IPS-15b (cell line): ENCODE data around the gene PARPBP.
"Not testable (repeated sequence)": the region's sequence is repeated elsewhere in the genome, so short reads cannot be mapped to it uniquely, and the experiment has no call there.

Experiments
- H3K27me3 ChIP-seq: one replicate; pipeline ENCODE4 v1.6.1; 2013; ENCODE audit warnings: low read length; ENCODE audit not compliant: control insufficient read depth, insufficient read depth
- H3K36me3 ChIP-seq: one replicate; pipeline ENCODE4 v1.6.1; 2013; ENCODE audit warnings: low read length; ENCODE audit not compliant: control insufficient read depth, insufficient read depth
- H3K4me1 ChIP-seq: one replicate; pipeline ENCODE4 v1.6.1; 2013; ENCODE audit warnings: mild to moderate bottlenecking, low read length; ENCODE audit not compliant: control insufficient read depth, insufficient read depth
- H3K4me3 ChIP-seq: one replicate; pipeline ENCODE4 v1.5.1; 2013; ENCODE audit warnings: low read depth, low read length
- H3K9ac ChIP-seq: one replicate; pipeline ENCODE4 v1.6.1; 2013; ENCODE audit warnings: low read depth, mild to moderate bottlenecking, low read length
- H3K9me3 ChIP-seq: one replicate; pipeline ENCODE4 v1.6.1; 2013; ENCODE audit warnings: mild to moderate bottlenecking, low read length; ENCODE audit not compliant: control insufficient read depth, insufficient read depth

The PARPBP gene, protein sequence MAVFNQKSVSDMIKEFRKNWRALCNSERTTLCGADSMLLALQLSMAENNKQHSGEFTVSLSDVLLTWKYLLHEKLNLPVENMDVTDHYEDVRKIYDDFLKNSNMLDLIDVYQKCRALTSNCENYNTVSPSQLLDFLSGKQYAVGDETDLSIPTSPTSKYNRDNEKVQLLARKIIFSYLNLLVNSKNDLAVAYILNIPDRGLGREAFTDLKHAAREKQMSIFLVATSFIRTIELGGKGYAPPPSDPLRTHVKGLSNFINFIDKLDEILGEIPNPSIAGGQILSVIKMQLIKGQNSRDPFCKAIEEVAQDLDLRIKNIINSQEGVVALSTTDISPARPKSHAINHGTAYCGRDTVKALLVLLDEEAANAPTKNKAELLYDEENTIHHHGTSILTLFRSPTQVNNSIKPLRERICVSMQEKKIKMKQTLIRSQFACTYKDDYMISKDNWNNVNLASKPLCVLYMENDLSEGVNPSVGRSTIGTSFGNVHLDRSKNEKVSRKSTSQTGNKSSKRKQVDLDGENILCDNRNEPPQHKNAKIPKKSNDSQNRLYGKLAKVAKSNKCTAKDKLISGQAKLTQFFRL

DNA sequence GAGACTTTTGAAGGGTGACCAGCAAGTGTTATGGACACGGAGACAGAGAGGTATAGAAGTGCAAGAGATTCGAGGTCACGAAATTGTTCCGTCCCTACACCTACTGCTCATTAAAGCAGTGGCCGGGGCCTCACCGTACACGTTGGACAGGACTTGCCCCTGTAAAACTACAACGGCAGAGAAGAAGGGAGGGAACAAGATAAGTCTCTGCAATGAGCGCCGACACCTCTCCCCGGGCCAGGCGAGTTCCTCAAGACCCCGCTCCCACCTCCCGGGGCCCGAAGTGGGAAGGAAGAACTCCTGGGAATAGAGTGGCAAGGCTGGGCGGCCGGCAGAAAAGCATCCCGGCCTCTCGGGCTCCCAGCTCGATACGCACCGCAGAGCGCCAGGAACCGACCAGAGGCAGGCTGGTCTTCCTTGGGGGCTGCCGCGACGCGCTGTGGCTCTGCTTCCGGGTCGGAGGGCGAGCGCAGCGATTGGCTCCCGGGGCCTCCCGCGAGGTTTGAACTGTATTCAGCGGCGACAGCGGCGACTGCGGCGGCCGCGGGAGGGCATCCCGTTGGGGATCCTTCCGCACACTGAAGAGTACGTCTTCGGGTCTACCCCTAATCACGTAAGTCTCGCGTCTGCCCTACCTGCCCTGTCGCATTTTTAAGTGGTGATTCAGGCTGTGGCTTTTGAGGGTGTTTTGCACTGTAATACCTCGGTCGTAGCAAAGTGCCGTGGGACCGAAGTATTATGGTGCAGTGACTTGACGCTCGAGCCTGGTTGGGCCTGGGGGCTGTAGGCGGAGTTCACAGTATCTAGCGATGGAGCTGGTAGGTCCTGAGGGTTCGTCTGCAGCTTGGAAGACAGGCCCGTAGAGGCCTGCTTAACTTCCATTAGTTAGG is at the start of gene PARPBP, which contains the start of gene NUP37:
Gene PARPBP (plus strand): TSS at position 510 of the 890 bp plus-strand sequence. CDS start 3,706 bp downstream, outside the sequence.
Gene NUP37 (minus strand): TSS at position 441 of the 890 bp plus-strand sequence. CDS start 1,596 bp downstream, outside the sequence.
- no peaks in the 10 kb centered on the region for H3K9me3 ChIP-seq
- H3K4me3 ChIP-seq = peak within 1 kb of the TSS; percentile 97
- H3K9ac ChIP-seq = peak within 1 kb of the TSS; percentile 87
- no peaks in the 10 kb centered on the region for H3K36me3 ChIP-seq
- no peaks in the 10 kb centered on the region for H3K4me1 ChIP-seq
- no peaks in the 10 kb centered on the region for H3K27me3 ChIP-seq

GRCh38 chr12:102072092-102072491 is 47.9 kb upstream of the PARPBP start:
- H3K4me1 ChIP-seq, H3K9me3 ChIP-seq, H3K9ac ChIP-seq, H3K4me3 ChIP-seq, H3K27me3 ChIP-seq, H3K36me3 ChIP-seq: not testable (repeated sequence)

GRCh38 chr12:102080842-102081241 is 39.1 kb upstream of the PARPBP start:
- Histone ChIP-seq H3K4me1 (no peaks in the 10 kb centered on the region), H3K9me3 (no peaks in the 10 kb centered on the region), H3K4me3 (no peak overlapping the region), H3K36me3 (peaks cover 7% of the 10 kb centered on the region), H3K27me3 (no peaks in the 10 kb centered on the region), H3K9ac (no peak overlapping the region)

GRCh38 chr12:102089228-102089835 is 30.7 kb upstream of the PARPBP start:
- not testable (repeated sequence) for H3K36me3 ChIP-seq, H3K9ac ChIP-seq, H3K27me3 ChIP-seq, H3K4me3 ChIP-seq, H3K9me3 ChIP-seq, H3K4me1 ChIP-seq

DNA sequence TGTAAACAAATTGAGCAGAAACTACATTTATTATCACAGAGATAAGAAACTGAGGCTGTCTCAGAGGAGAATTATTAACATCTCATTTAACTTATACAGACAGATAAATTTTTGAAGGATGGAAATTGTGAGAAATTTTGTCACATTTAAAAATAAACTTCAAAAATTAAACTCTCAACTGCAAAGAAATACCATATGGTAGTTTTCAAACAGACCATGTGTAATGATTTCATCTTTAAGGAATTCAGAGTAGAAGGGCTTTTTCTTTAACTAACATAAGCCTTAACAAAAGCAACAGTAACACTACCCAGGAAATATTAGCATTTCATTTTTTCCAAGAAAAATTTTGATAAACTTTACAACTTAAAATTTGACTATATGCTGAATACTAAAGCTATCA is 26.7 kb upstream of the PARPBP start:
- H3K9me3 ChIP-seq = peaks cover 9% of the 10 kb centered on the region
- no peak overlapping the region for H3K9ac ChIP-seq
- H3K4me1 ChIP-seq = no peaks in the 10 kb centered on the region
- H3K27me3 ChIP-seq = no peaks in the 10 kb centered on the region
- no peak overlapping the region for H3K4me3 ChIP-seq
- no peaks in the 10 kb centered on the region for H3K36me3 ChIP-seq

DNA sequence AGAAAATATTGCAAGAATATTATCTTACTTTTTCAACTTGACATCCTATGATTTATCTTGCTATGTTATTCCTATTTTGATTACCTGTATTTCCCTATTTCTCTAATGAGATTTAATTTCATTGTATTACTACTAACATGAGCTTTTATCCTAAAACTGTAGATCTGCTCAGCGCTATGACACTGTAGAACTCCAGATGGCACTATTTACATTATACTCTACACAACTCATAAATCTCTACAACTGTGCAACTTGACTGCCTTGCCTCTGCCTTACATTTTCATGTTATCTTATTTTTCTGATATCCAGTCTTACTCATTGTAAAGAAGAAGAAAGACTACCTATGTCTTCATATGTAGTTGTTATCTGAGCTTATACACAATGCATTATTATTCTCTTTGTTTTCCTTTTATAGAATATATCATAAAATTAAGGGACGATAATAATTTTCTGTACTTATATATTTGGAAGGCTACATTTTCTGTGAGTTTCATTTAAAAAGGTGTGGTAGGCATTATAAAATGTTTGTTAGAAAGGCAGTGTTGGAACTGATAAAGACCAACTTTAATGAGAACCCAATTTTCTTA is 24.2 kb upstream of the PARPBP start:
- no peaks in the 10 kb centered on the region for H3K36me3 ChIP-seq
- no peaks in the 10 kb centered on the region for H3K27me3 ChIP-seq
- H3K4me3 ChIP-seq = no peak overlapping the region

DNA sequence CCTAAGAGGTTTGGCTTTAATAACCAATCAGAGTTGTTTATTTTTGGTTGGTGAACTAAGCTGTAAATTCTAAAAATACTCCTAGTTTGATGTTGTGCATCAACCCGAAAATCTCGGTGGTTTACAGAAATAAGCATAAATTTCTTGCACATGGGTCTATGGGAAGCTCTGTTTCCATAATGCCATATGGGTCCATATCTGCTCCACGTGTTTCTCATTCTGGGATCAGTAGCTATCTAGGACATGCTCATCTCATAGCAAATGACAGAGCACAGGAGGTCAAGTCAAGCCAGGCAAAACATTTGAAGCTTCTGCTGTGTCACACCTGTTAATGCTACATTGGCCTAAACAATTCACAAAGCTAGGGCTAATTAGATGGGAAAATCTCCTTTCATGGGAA is 23.1 kb upstream of the PARPBP start:
- Histone ChIP-seq H3K9ac (no peak overlapping the region), H3K36me3 (no peaks in the 10 kb centered on the region), H3K9me3 (no peaks in the 10 kb centered on the region), H3K4me3 (no peak overlapping the region), H3K4me1 (no peaks in the 10 kb centered on the region), H3K27me3 (no peaks in the 10 kb centered on the region)

More for the DNA sequence above, 24.2 kb upstream of the PARPBP start:
- Histone ChIP-seq H3K9ac (no peak overlapping the region), H3K9me3 (peaks cover 3% of the 10 kb centered on the region), H3K4me1 (no peaks in the 10 kb centered on the region)

- Histone ChIP-seq H3K27me3 (no peaks in the 10 kb centered on the region), H3K4me3 (no peak overlapping the region), H3K9ac (no peak overlapping the region), H3K4me1 (no peaks in the 10 kb centered on the region), H3K9me3 (no peaks in the 10 kb centered on the region), H3K36me3 (peaks cover 2% of the 10 kb centered on the region)
Measured at GRCh38 chr12:102106905-102107304, 13.1 kb upstream of the PARPBP start.

DNA sequence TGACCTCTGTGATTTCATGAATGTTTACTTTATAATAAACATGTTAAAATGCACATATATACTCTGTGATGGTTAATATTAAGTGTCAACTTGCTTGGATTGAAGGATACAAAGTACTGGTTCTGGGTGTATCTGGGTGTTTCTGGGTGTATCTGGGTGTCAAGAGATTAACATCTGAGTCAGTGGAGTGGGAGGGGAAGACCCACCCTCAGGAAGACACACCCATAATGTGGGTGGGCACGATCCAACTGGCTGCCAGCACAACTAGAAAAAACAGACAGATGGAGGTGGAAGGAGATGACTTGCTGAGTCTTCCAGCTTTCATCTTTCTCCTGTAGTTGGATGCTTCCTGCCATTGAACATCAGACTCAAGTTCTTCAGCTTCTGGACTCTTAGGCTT is 12.0 kb upstream of the PARPBP start:
- peaks cover 2% of the 10 kb centered on the region for H3K36me3 ChIP-seq
- peaks cover under 1% of the 10 kb centered on the region for H3K4me1 ChIP-seq
- no peak overlapping the region for H3K9ac ChIP-seq
- H3K4me3 ChIP-seq = no peak overlapping the region
- H3K9me3 ChIP-seq = no peaks in the 10 kb centered on the region
- no peaks in the 10 kb centered on the region for H3K27me3 ChIP-seq

DNA sequence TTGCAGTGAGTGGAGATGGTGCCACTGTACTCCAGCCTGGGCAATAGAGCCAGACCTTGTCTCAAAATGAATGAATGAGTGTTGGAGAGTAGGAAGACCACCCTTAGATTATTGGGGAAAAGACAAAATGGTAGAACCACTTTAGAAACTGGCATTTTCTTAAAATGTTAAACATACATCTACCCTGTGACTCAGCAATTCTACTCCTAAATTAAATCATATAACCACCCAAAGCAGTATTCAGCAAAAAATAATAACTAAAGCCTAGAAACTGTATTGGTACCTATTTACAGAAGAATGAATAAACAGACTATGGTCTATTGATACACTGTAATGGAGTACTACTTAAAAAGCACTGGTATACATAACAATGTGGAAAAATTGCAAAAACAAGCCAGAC is 9.2 kb upstream of the PARPBP start:
- Histone ChIP-seq H3K9me3 (no peaks in the 10 kb centered on the region), H3K4me1 (peaks cover 4% of the 10 kb centered on the region), H3K36me3 (peaks cover 2% of the 10 kb centered on the region), H3K27me3 (no peaks in the 10 kb centered on the region), H3K4me3 (no peak overlapping the region), H3K9ac (no peak overlapping the region)

- no peak overlapping the region for H3K4me3 ChIP-seq
- no peaks in the 10 kb centered on the region for H3K9me3 ChIP-seq
- peaks cover 4% of the 10 kb centered on the region for H3K4me1 ChIP-seq
- no peaks in the 10 kb centered on the region for H3K27me3 ChIP-seq
- no peak overlapping the region for H3K9ac ChIP-seq
- H3K36me3 ChIP-seq = no peaks in the 10 kb centered on the region
Measured at GRCh38 chr12:102114212-102114611, 5.8 kb upstream of the PARPBP start.
